IMR-90 (cell line): ENCODE results near the gene RLIM. TPM values are rescaled to one million over a fixed set of nuclear protein-coding genes. Genes with fewer than 3 reads are reported as not detected.
"Not testable (repeated sequence)": the region's sequence is repeated elsewhere in the genome, so short reads cannot be mapped to it uniquely, and the experiment has no call there.

Experiments
- ATAC-seq: fragments of 200-7000 bp; cut with Tn5 transposase; 2 replicates; pipeline ENCODE4 v1.9.1; 2020; ENCODE audit warnings: low read depth, mild to moderate bottlenecking, moderate library complexity
- BruUV-seq: library from RNA; stranded (reverse); fragments of 400-500 nt; replicated peaks from 2 replicates; lab custom pipeline; 2021; lab: Mats Ljungman, UMichigan
- CTCF ChIA-PET: fragments of 300-600 bp; formaldehyde crosslinking; extraction: SDS; loops from one replicate; lab custom pipeline; 2021; ENCODE audit warnings: antibody characterized with exemption; lab: Yijun Ruan, JAX
- POLR2A ChIA-PET: fragments of 300-600 bp; sonication (Branson Sonifier 250); formaldehyde crosslinking; loops from one replicate; lab custom pipeline; 2022; ENCODE audit warnings: antibody characterized with exemption; ENCODE audit not compliant: unreplicated experiment; lab: Charles Lee
- DNase-seq: peaks from one replicate; pipeline ENCODE4 v3.0.0; 2013
- H2AFZ ChIP-seq: replicated peaks from 2 replicates; pipeline ENCODE3; 2013; ENCODE audit warnings: low read length, mild to moderate bottlenecking; ENCODE audit not compliant: poor library complexity
- H2AK5ac ChIP-seq: 2 replicates; pipeline ENCODE4 v1.6.1; 2013; ENCODE audit warnings: low read depth, low read length, inconsistent platforms
- H2AK9ac ChIP-seq: replicated peaks from 2 replicates; pipeline ENCODE3; 2013; ENCODE audit warnings: mild to moderate bottlenecking, low read depth, low read length, moderate library complexity; ENCODE audit not compliant: poor library complexity
- H2BK120ac ChIP-seq: 2 replicates; pipeline ENCODE4 v1.6.1; 2013; ENCODE audit warnings: low read depth, low read length, inconsistent platforms
- H2BK15ac ChIP-seq: 3 replicates; pipeline ENCODE4 v1.6.1; 2013; ENCODE audit warnings: low read depth, low read length, inconsistent platforms
- H2BK20ac ChIP-seq: 2 replicates; pipeline ENCODE4 v1.6.1; 2013; ENCODE audit warnings: low read depth, mild to moderate bottlenecking, inconsistent platforms, low read length, moderate library complexity
- H2BK5ac ChIP-seq: 2 replicates; pipeline ENCODE4 v1.6.1; 2013; ENCODE audit warnings: mild to moderate bottlenecking, low read depth, low read length, inconsistent platforms; ENCODE audit not compliant: poor library complexity, severe bottlenecking
- H3K14ac ChIP-seq: replicated peaks from 2 replicates; pipeline ENCODE4 v1.6.1; 2013; ENCODE audit warnings: low read depth, low read length, inconsistent platforms
- H3K18ac ChIP-seq: 2 replicates; pipeline ENCODE4 v1.6.1; 2013; ENCODE audit warnings: low read depth, low read length, control low read depth
- H3K23ac ChIP-seq: 2 replicates; pipeline ENCODE4 v1.6.1; 2013; ENCODE audit warnings: low read depth, low read length, inconsistent platforms
- H3K27ac ChIP-seq: 2 replicates; pipeline ENCODE4 v1.5.1; 2013; ENCODE audit warnings: mild to moderate bottlenecking, control low read depth, low read length; ENCODE audit not compliant: insufficient read depth
- H3K27me3 ChIP-seq: 2 replicates; pipeline ENCODE4 v1.6.1; 2013; ENCODE audit warnings: low read length; ENCODE audit not compliant: control insufficient read depth, insufficient read depth
- H3K36me3 ChIP-seq: 2 replicates; pipeline ENCODE4 v1.6.1; 2013; ENCODE audit warnings: low read length, mixed read lengths; ENCODE audit not compliant: control insufficient read depth, insufficient read depth
- H3K4ac ChIP-seq: 2 replicates; pipeline ENCODE4 v1.6.1; 2013; ENCODE audit warnings: low read depth, low read length, inconsistent platforms
- H3K4me1 ChIP-seq: 2 replicates; pipeline ENCODE4 v1.6.1; 2013; ENCODE audit warnings: low read length, mixed read lengths; ENCODE audit not compliant: control insufficient read depth, insufficient read depth
- H3K4me2 ChIP-seq: 2 replicates; pipeline ENCODE4 v1.6.1; 2013; ENCODE audit warnings: low read depth, mild to moderate bottlenecking, control low read depth, low read length, moderate library complexity
- H3K4me3 ChIP-seq: 2 replicates; pipeline ENCODE4 v1.5.1; 2013; ENCODE audit warnings: low read depth, mild to moderate bottlenecking, control low read depth, low read length, moderate library complexity; ENCODE audit not compliant: insufficient read depth
- H3K56ac ChIP-seq: 2 replicates; pipeline ENCODE4 v1.6.1; 2013; ENCODE audit warnings: low read length, inconsistent platforms; ENCODE audit not compliant: insufficient read depth; ENCODE audit errors: extremely low read depth
- H3K79me1 ChIP-seq, 2 experiments: 2 replicates each; pipeline ENCODE4 v1.6.1; 2013; ENCODE audit warnings: low read length in 2 of 2, inconsistent platforms in 1 of 2, low read depth in 1 of 2
- H3K9ac ChIP-seq: 2 replicates; pipeline ENCODE4 v1.6.1; 2013; ENCODE audit warnings: low read depth, low read length, control low read depth
- H3K9me1 ChIP-seq: 2 replicates; pipeline ENCODE4 v1.6.1; 2013; ENCODE audit warnings: low read length, inconsistent platforms; ENCODE audit not compliant: insufficient read depth
- H3K9me3 ChIP-seq: 2 replicates; pipeline ENCODE4 v1.6.1; 2013; ENCODE audit warnings: low read length; ENCODE audit not compliant: control insufficient read depth, insufficient read depth
- H4K20me1 ChIP-seq: 2 replicates; pipeline ENCODE4 v1.6.1; 2013; ENCODE audit warnings: low read length, inconsistent platforms; ENCODE audit not compliant: insufficient read depth
- H4K5ac ChIP-seq: 2 replicates; pipeline ENCODE4 v1.6.1; 2013; ENCODE audit warnings: mild to moderate bottlenecking, low read depth, low read length, control low read depth
- H4K8ac ChIP-seq, 2 experiments: 2 replicates each; pipeline ENCODE4 v1.6.1; 2013; ENCODE audit warnings: low read depth in 2 of 2, low read length in 2 of 2, control low read depth in 1 of 2, inconsistent platforms in 1 of 2
- H4K91ac ChIP-seq: 2 replicates; pipeline ENCODE4 v1.6.1; 2013; ENCODE audit warnings: low read depth, low read length, inconsistent platforms; ENCODE audit not compliant: insufficient read depth
- WGBS, 2 experiments: methylation state at CpG; one replicate each; pipeline versions ENCODE4 v1.1.5 to v1.1.7; 2013; ENCODE audit warnings: missing lambda C conversion rate in 2 of 2; ENCODE audit not compliant: insufficient read length in 1 of 2; ENCODE audit errors: extremely low coverage in 2 of 2; 5-methylcytosine and 5-hydroxymethylcytosine counted together
- dilution Hi-C: fragments of 300-500 bp; cut with HindIII; formaldehyde crosslinking; loops from one replicate; pipeline ENCODE4 v1.14.3; 2018; ENCODE audit warnings: low sequenced_read_pairs; ENCODE audit not compliant: unreplicated experiment
- in situ Hi-C: fragments of 300-500 bp; cut with MboI; formaldehyde crosslinking; loops from 3 replicates; pipeline ENCODE4 v1.14.3; 2019; ENCODE audit warnings: low sequenced_read_pairs, inconsistent platforms, mixed read lengths
- intact Hi-C: fragments of 100-400 bp; cut with micrococcal nuclease; formaldehyde crosslinking; loops from 2 replicates; pipeline ENCODE4 v1.10.0; 2022
- polyA plus RNA-seq, 3 experiments: library from polyadenylated mRNA; depleted of rRNA; stranded (reverse); fragments of >200 nt; gene quantifications; 2 replicates each; pipeline ENCODE4 v1.2.3, GENCODE V29; 2012; ENCODE audit warnings: low replicate concordance in 1 of 3
- total RNA-seq: library from RNA; depleted of rRNA; stranded (reverse); fragments of >200 nt; gene quantifications from 2 replicates; pipeline ENCODE4 v1.2.3, GENCODE V29; 2012

The RLIM gene
- total and polyA plus RNA-seq, 2 of the 4 experiments (the other 2 are of a cell fraction) = 9.4 to 77.4 TPM

- H3K4me1 ChIP-seq, H3K36me3 ChIP-seq, H2BK5ac ChIP-seq, H3K4ac ChIP-seq, H3K27me3 ChIP-seq, H3K27ac ChIP-seq, H3K4me2 ChIP-seq, ATAC-seq, H3K9me3 ChIP-seq, H3K4me3 ChIP-seq, H2BK15ac ChIP-seq, H2AFZ ChIP-seq, H4K91ac ChIP-seq, H2AK9ac ChIP-seq, POLR2A ChIA-PET, H3K56ac ChIP-seq, H4K8ac ChIP-seq, H2AK5ac ChIP-seq, H3K14ac ChIP-seq, H2BK120ac ChIP-seq, in situ Hi-C loops, intact Hi-C loops, H4K20me1 ChIP-seq, dilution Hi-C loops, H2BK20ac ChIP-seq, DNase-seq, CTCF ChIA-PET, H3K9ac ChIP-seq, BruUV-seq, H3K79me1 ChIP-seq, H3K18ac ChIP-seq, H3K23ac ChIP-seq, H4K5ac ChIP-seq, H3K9me1 ChIP-seq: not testable (repeated sequence)
- WGBS, 2 experiments = no CpG with 5 or more reads among the region's 4 CpGs
Measured at GRCh38 chrX:74654953-74655352, 40.5 kb upstream of the RLIM start.
